ENCODE results near the gene GPC3. TPM values are rescaled to one million over a fixed set of nuclear protein-coding genes. Genes with fewer than 3 reads are reported as not detected.

Gene GPC3
- total RNA-seq, 1 experiment from 2014 or later, result not detected

DNA sequence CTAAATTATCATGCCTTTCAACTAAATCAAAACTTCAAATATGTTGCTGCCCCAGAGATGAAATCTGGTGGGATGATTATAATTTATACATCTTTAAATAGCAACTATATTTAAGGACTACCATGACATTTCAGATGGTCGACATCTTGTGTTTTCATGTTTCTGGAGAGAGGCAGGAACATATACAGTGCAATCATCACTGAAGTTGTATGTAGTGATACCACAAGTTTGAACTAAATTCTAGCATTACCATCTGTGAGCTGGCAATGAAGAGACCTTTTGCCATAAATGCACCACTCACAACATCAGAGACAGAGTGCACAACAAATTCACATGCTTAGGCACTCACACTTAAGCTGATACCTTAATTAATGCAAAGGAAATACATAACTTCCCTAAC, 373.7 kb downstream of the GPC3 start:
- no peak for DNase-seq (ENCODE audit: low read depth)

DNA sequence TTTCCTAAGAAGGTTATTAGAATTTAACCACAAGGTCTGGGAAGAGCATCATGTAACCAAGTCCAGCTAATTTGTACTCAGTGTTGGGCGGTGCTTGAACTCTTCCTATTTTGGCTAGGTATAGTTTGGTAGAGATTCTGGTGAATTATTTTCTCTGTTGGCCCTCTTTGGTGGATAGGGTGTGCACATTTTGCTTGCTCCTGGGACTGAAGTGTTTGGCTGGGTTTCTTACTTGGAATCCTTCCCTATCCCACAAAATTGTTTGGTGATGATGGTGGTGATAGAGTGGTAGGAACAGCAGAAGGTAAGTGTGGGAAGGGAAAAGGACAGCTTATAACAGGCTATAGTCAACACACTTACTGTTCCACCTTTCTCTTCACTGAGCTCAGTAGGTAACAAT, 375.3 kb downstream of the GPC3 start:
- no peak for DNase-seq (ENCODE audit: low read depth)

DNA sequence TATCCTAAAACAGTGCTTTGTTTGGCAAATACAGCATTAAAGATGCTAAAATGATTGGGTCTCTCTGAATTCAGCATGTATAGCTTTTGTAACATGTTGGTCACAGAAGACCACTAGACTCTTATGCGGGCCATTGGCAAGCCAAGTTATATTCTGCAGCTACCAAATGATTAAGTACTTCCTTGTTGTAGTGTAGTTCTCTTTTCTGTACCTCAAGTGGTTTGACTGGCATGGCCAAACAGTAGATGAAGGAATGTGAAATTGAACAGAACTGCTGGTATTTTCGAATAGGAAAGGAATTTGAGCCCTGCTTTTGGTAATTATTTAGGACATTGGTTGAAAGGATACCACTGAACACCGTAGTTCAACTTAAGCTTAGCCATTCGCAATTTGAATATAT, 376.2 kb downstream of the GPC3 start:
- no peak for DNase-seq (ENCODE audit: low read depth)

DNA sequence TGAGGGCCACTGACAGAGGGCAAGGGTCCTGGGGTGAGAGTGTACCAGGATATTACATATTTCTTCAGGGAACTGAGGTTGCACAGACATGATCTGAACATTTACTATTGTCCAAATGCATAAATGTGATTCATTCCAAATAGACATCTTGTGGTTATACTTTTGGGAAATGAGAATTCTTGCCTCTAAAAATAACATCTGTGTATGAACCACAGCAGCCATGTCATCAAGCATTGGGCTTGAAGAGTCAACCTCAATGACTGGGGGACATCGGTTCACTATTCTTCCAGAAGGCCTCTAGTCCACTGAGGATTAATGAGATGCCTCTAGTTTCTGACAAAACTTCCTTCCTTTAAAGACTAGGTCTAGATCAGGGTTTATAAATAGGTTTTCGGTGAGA, 377.0 kb downstream of the GPC3 start:
- DNase-seq (ENCODE audit: low read depth), result no peak

DNA sequence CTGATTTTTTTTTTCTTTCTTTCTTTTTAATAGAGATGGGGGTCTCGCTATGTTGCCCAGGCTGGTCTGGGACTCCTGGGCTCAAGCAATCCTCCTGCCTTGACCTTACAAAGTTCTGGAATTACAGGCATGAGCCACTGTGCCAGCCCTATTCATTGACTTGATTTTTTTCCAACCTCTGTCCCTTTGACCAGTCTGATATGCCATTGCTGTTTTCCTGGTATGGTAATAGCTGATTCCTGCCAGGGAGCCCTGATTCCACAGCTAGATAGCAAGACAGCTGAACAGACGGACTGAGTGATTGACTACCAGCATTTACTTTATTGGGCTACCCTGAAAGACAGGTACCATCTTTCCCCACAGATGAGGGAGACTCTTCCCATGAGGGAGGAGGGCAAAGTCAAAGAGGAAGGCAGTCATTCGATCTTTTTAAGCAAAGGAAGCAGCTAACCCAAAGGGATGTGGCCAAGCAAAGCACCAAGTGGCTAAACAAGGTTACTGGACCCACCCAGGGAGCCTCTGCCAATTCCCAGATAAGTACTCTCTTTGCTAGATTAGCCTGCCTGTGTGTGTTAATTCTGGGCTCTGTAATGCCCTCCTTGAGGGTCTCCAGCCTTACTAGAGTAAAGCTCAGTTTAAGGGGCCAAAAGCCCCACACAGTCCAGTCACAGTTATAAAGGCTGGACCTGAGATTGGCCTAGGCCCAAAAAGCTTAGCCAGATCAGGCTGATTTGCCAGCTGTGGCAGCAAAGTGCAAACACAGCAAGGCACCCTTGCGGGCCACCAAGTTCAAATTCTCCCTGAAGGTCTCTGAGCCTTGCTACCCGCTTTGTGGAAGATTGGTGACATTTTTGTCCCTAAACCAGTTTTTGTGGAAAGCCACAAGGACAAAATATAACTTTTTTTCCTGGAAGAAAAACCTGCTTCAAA, 377.7 kb downstream of the GPC3 start:
- no peak for DNase-seq (ENCODE audit: low read depth)

DNA sequence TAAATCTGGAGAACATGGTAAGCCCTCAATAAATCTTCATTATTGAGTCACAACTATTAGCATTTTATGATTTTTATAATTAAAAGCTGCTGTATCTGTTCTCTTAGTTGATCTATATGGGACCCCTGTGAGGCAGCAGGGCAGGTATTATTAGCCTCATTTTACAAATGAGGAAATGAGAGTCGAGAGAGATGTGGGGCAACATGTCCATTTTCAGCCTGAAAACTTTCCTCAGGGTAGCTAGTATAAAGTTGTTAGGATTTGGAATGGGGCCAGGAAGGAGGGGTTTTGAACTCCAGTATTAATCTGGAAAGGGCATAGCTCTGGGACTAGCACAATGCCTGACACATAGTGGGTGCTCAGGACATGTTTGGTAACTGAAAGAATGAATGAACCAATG, 378.4 kb downstream of the GPC3 start:
- DNase-seq (ENCODE audit: low read depth), result no peak

DNA sequence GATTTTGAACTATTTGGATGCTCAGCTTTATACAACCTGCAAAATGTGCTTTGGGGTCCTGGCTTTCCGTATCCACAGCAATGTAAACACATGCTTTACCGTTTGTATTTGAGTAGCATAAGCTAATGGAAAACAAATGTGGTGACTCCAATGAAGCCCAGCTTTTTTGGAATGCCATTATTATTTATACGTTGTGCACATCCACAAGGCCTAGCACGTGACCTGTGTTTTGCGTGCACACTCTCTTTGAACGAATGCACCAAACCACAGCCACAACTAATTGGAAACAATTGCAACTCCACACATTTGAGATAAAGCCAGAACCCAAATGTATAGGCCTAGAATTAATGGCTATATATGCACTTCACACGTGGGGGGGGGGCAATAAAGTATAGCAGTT, 380.6 kb downstream of the GPC3 start:
- DNase-seq (ENCODE audit: low read depth), result no peak

DNA sequence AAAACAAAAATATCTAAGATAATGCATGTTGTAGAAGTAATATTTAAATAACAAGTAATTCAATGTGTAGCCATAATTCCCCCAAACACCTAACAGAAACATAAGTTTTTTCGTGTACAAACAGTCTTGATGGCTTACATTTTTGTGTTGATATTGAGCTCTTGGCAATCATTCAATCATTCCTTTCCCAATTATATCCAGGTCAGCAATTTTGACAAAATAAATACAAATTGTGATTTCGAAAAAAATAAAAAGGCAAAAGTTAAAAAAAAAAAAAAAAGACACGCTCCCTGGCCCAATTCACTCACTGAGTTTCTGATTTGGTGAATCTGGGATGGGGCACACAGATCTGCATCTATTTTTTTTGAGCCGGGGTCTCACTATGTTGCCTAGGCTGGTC, 382.5 kb downstream of the GPC3 start:
- no peak for DNase-seq (ENCODE audit: low read depth)

DNA sequence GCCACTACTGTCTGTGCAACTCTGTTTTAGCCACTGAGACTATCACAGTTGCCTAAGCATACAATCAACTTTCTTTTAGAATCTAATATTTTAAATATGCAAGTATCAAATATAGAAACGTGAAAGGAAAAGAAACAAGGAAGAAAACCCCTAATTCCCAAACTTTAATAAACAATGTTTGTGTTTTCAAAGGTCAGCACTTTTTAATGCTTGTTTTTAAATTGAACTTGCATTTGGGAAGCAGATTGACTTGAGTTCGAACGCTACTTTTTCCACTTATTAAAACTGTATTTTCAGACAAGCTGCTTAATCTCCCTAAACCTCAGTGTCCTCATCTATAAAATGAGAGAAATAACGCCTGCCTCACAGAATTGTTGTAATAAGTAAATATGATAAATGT, 384.3 kb downstream of the GPC3 start:
- no peak for DNase-seq (ENCODE audit: low read depth)

DNA sequence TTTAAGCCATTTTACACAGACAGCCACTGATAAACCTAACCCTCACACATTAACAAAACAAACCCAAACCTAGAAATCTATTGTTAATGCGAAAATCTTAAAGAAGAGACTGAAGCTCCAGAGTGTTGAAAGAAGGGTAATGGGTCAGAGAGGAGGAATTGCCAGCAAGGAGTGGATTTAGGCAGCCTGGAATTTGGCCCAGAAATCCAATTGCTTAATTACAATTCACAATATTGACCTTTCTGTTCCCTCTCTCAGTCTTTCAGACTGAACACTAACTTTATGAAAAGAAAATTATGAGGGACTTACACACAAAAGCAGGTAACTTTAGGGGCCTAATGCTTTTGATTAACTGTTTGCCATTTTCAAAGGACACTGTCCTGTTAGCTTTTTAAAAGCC, 384.9 kb downstream of the GPC3 start:
- DNase-seq (ENCODE audit: low read depth), result no peak

DNA sequence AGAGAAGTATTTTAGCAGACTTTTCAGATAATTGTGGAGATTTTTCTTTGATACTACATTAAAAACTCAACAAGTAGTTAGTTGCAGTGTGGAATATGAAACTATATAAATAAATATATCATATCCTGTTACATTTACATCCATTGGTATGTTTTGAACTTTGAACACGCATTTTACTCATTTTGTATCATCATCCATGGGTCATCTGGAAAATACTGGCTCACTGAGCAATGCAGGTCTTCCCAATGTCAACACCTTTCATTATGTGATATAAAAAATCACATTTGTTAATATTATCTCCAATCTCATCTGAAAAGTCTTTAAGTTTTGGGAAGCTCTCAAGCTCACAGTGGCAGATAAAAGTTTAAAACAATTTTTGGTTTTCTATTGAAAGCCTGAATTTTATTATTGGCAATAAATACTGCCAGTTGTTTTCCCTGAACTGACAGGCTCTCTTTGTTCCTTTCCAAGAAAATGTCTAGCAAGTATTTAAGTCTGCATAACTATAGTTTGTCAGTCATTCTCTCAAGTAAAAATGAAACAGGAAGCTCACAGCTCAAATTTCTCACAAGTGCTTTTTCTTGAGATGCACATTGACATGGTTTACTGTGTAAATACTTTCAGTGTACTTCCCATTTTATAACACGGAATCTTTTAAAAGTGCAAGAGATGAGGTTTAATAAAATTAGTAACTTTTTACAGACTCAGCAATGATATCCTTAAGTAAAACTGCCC, 386.6 kb downstream of the GPC3 start:
- no peak for DNase-seq (ENCODE audit: low read depth)

DNA sequence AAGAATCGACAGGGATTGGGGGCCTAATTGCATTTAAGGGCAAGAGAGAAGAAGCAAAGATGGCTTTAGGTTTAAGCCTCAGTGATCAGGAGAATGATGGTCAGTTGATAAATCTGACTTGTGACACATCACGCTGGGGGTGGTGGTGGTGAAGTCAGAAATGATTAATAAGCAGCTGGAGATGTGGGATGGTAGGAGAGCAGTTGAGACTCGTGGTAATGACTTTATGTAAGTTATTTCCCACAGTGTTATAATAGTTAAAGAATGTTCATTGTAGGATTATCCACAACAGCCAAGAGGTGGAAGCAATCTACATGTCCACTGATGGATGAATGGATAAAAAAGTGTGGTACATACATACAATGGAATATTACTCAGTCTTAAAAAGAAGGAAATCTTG, 391.2 kb downstream of the GPC3 start:
- DNase-seq (ENCODE audit: low read depth), result no peak

DNA sequence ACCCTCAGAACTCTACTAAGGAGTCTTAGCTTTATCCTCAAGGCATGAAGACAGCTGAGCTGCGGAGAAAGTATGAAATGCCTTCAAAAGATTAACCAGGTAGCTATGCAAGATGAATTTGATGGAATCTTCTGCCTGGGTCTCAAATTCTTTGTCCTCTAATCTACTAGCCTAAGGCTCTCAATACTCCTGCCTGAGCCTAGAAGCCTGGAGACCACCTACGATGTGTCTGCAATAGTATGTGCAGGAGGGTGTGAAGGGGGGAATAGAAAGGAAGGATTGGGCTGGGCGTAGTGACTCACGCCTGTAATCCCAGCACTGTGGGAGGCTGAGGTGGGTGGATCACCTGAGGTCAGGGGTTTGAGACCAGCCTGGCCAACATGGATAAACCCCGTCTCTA, 391.9 kb downstream of the GPC3 start:
- no peak for DNase-seq (ENCODE audit: low read depth)

DNA sequence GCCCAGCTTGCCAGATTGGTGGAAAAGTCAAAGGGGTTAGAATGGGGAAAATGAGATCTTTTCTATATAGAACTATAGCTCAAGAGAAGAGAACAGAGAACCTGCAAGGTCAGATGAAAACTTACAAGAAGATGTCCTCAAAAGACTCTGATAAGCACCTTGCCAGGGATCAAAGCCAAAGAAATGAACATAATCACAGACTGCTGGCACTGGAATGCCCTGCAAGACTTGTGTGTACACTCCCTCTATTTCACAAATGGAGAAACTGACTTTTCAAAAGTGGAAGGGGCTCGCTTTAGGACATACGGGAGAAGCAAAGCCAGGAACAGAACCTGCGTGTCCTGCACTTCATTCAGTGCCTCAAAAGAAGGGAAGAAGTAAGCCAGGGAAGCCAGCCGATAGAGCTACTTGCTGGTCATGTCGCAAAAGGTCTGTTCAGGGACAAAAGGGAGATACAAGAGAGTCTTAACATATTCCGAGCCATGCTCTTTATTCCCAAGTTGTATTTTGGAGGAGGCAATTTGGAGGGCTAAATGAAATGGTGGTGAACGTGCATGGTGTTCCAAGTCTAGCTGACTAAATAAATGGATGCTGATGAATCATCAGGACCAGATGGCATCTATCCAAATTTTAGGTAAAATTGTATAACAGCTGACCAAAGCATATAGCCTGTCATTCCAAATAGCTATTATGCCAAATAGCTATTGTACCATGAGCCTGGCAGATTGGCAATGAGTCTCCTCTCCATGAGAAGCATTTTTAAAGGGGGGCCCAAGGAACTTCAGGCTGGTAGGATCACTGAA, 394.5 kb downstream of the GPC3 start:
- no peak for DNase-seq (ENCODE audit: low read depth)

DNA sequence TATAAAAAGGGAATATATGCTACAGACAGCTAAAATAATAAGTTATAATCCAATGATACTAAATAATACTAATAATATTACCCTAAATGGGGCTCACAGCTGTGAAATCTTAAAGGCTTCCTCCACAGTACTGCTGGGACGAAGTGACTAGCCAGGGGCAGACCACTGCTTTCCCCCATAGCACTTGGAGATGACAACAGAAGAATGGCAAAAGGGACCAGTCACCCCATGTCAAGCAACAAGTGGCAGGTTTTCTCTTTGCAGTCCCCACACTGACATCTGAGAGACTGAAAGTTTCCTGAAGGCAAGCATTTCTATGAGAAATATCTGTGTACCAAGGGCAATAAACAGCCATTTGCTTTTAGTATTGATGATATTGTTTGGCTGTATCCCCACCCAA, 396.6 kb downstream of the GPC3 start:
- DNase-seq (ENCODE audit: low read depth), result no peak

DNA sequence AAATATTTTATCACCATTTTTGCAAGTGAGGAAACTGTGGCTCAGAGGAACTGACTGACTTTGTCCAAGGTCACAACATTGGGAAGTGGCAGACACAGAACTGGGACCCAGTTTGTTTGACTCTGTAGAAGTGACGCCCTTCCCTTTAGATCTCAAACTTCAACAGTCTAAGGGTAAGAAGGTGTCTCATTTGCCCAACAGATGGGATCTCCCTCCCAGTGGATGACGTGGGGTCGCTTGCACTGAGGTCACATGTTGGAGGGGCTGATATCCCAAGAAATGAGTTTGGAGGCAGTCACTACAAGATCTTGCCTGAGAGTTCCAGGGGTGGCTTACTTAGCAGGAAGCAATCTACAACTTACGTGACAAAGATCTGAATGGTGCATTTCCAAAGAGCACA, 397.6 kb downstream of the GPC3 start:
- DNase-seq (ENCODE audit: low read depth), result no peak

DNA sequence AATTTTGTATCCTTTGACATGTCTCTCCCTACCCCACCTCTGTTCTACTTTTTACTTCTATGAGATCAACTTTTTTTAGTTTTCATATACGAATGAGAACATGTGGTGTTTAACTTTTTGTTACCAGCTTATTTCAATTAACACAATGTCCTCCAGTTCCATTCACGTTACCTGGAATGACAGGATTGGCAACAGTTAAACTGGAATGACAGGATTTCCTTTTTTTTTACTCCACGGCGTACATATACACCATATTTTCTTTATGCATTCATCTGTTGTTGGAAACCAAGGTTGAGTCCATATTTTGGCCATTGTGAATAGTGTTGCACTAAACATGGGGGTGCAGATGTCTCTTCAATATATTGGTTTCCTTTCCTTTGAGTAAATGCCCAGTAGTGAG, 398.3 kb downstream of the GPC3 start:
- DNase-seq (ENCODE audit: low read depth), result no peak

DNA sequence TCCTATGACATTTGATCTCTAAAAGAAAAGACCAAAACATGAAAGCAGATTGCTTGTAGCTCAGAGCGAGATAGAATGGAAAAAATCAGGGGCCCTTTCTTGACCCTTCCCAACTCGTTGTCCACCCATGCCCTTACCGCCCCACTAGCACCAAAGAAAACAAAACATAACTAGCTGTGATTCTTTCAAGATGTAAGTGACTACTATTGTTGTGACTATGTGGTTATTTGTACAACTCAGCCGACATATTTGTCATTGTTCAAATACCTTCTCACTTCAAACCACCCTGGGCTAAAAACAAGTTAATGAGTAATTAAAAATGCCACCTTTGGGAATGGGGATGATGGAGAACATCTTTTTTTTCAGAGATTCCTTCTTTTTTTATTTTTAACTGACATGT, 399.0 kb downstream of the GPC3 start:
- no peak for DNase-seq (ENCODE audit: low read depth)

DNA sequence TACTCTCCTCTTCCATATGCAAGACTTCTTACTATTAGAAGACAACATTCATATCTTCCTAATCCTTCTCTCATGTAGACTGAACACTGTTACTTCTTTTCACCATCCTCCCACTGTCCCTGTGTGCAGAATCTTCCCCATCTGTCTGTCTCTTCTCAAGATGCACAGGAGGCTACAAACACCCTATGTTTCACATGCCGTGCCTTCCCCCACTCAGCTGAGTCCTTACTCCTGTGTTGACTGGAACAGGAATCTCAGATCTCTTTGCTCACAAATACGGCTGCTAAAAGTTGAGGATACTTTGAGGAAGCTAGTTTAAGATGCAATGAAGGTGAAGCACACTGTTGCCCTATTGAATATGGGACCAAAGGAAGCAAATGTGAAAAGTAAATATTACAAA, 401.6 kb downstream of the GPC3 start:
- no peak for DNase-seq (ENCODE audit: low read depth)

DNA sequence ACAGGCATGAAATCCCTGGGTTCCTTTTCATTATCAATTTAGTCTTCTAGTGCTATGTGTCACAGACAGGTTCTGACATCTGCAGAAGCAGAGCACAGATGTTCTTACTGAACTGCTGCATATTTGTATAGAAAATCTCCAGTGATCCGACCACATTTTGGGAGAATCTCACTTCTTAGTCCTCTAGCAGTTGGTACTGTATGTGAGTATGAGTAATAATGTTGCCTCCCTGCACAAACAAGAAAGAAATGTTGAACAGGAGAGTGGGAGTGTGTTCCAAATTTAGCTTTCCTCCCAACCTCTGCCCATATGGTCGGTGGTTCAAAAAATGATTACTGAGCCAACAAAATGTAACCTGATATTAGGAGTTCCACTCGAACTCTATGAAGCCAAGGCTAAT, 404.8 kb downstream of the GPC3 start:
- no peak for DNase-seq (ENCODE audit: low read depth)

DNA sequence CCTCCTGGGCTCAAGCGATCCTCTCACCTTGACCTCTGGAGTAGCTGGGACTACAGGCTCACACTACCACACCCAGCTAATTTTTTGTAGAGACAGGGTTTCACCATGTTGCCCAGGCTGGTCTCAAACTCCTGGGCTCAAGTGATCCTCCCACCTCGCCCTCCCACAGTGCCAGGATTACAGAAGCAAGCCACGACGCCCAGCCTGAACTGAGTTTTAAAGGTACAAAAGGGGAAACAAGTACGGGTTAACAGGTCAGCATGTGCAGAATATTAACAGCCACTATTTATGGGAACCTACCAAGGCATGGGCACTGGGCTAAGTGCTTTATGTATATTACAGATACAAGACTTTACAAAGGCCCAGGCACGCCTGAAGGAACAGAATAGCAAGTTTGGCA, 405.8 kb downstream of the GPC3 start:
- DNase-seq (ENCODE audit: low read depth), result no peak

DNA sequence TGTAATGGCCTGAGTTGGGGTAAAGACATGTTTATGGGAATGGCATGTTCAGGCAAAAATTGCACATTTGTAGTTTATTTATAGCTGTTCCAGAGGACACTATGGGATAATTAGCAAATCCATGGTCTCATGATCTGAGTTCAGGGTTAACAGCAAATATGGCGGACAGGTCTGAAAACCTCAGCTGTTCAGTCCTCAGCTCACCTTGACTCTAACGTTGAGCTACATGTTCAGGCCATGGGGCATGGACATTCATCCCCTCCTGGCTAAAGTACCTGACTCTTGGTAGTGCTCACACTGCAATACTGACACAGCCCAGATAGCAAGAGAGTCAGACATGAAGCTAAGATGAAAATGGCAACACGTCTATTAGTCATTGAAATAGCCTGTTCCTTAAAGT, 408.5 kb downstream of the GPC3 start:
- no peak for DNase-seq (ENCODE audit: low read depth)
